ENCODE results near the gene CLDND2. TPM values are rescaled to one million over a fixed set of nuclear protein-coding genes. Genes with fewer than 3 reads are reported as not detected.

The CLDND2 gene
- total and polyA plus RNA-seq, 10 of the 15 experiments (the other 5 are each of a cell fraction or from before 2014, with no cell fraction given), result 0.24 to 7.1 (median 1.8) TPM; not detected in 1

DNA sequence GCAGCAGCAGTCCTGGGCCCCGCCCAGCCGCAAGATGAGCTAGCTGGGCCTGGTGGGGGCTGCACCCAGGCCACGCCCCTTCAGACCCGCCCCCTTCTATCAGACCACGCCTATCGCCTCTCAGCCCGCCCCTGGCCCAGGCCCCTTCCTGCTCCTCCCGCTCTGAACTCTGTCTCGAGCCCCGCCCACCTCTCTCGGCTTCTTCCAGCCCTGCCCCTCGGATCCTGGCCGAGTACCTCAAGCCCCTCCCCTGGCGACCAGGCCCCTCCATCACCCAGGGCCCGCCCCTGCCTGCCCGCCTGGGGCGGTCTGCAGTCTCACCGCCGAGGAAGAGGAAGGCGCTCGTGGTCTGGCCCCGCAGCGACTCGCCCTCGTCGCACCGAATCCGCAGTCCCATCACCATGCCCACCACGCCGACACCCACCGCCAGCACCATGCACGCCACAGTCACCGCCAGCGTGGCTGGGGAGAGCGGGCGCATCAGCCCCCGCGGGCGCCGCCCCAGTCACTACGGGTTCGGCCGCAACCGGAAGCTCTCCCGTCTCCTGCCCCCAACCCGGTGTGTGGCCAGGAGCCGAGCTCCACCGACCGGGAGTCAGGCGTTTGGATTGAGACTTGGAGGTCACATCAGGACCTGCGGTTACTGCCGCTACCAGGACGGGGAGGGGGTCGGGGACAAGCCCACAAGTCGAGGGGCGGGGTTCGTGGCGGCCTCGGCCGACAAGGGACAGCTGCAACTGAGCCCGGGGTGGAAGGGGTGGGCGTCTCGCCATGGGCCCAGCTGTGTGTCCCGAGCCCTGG lies 1.0 kb downstream of the CLDND2 start (continued):
- TF ChIP-seq BHLHE40 (IDR thresholded peaks at IDR 0.05; ENCODE audit: borderline replicate concordance in 1 of 2, low read depth in 2 of 2, low read length in 1 of 2) (peak; percentile 31 to 49; a peak in 3 of 4 replicates), NBN (IDR thresholded peaks at IDR 0.05) (peak; percentile 60), EZH2 (IDR thresholded peaks at IDR 0.05; ENCODE audit: borderline replicate concordance, control insufficient read depth, low read depth, low read length) (no peak), NFYA (IDR thresholded peaks at IDR 0.05; ENCODE audit: borderline replicate concordance, low read depth, low read length) (no peak), RAD21 (IDR thresholded peaks at IDR 0.05; ENCODE audit: insufficient read depth, low read depth, low read length) (no peak), POLR2AphosphoS5 (IDR thresholded peaks at IDR 0.05; ENCODE audit: low read length) (no peak; the same call in 1 of the 2 replicates), CBX5 (IDR thresholded peaks at IDR 0.05; ENCODE audit: low read depth) (no peak), CHD4 (IDR thresholded peaks at IDR 0.05) (no peak), IRF4 (IDR thresholded peaks at IDR 0.05; ENCODE audit: low read depth, low read length) (no peak), SUPT20H (IDR thresholded peaks at IDR 0.05; ENCODE audit: borderline replicate concordance, control insufficient read depth, low read depth, low read length) (no peak), ZNF622 (IDR thresholded peaks at IDR 0.05) (no peak), SMARCA5 (IDR thresholded peaks at IDR 0.05) (no peak), HDGF (IDR thresholded peaks at IDR 0.05) (peak; percentile 100), JUND (IDR thresholded peaks at IDR 0.05; ENCODE audit: low read depth, low read length) (no peak), NR2F1 (conservative IDR thresholded peaks at IDR 0.05) (peak; percentile 38), CBX3 (IDR thresholded peaks at IDR 0.05; ENCODE audit: borderline replicate concordance, low read depth) (no peak), KAT2A (conservative IDR thresholded peaks at IDR 0.05; ENCODE audit: control insufficient read depth, low read depth, low read length) (no peak), ZSCAN29 (IDR thresholded peaks at IDR 0.05) (no peak), CBFB (IDR thresholded peaks at IDR 0.05; ENCODE audit: low read depth) (no peak; the same call in 1 of the 2 replicates), RB1 (IDR thresholded peaks at IDR 0.05; ENCODE audit: borderline replicate concordance) (no peak; the same call in 1 of the 2 replicates)
- TF ChIP-seq, protein P1, sequence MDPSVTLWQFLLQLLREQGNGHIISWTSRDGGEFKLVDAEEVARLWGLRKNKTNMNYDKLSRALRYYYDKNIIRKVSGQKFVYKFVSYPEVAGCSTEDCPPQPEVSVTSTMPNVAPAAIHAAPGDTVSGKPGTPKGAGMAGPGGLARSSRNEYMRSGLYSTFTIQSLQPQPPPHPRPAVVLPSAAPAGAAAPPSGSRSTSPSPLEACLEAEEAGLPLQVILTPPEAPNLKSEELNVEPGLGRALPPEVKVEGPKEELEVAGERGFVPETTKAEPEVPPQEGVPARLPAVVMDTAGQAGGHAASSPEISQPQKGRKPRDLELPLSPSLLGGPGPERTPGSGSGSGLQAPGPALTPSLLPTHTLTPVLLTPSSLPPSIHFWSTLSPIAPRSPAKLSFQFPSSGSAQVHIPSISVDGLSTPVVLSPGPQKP (IDR thresholded peaks at IDR 0.05; ENCODE audit: low read depth, low read length), result 0 out of 2 replicates have a peak, but pooled peaks have one; percentile 25
- TF ChIP-seq, protein P2, sequence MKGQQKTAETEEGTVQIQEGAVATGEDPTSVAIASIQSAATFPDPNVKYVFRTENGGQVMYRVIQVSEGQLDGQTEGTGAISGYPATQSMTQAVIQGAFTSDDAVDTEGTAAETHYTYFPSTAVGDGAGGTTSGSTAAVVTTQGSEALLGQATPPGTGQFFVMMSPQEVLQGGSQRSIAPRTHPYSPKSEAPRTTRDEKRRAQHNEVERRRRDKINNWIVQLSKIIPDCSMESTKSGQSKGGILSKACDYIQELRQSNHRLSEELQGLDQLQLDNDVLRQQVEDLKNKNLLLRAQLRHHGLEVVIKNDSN (IDR thresholded peaks at IDR 0.05; ENCODE audit: borderline replicate concordance, extremely low read length, insufficient read depth, low read depth, low read length), result no peak
- TF ChIP-seq, protein P3, sequence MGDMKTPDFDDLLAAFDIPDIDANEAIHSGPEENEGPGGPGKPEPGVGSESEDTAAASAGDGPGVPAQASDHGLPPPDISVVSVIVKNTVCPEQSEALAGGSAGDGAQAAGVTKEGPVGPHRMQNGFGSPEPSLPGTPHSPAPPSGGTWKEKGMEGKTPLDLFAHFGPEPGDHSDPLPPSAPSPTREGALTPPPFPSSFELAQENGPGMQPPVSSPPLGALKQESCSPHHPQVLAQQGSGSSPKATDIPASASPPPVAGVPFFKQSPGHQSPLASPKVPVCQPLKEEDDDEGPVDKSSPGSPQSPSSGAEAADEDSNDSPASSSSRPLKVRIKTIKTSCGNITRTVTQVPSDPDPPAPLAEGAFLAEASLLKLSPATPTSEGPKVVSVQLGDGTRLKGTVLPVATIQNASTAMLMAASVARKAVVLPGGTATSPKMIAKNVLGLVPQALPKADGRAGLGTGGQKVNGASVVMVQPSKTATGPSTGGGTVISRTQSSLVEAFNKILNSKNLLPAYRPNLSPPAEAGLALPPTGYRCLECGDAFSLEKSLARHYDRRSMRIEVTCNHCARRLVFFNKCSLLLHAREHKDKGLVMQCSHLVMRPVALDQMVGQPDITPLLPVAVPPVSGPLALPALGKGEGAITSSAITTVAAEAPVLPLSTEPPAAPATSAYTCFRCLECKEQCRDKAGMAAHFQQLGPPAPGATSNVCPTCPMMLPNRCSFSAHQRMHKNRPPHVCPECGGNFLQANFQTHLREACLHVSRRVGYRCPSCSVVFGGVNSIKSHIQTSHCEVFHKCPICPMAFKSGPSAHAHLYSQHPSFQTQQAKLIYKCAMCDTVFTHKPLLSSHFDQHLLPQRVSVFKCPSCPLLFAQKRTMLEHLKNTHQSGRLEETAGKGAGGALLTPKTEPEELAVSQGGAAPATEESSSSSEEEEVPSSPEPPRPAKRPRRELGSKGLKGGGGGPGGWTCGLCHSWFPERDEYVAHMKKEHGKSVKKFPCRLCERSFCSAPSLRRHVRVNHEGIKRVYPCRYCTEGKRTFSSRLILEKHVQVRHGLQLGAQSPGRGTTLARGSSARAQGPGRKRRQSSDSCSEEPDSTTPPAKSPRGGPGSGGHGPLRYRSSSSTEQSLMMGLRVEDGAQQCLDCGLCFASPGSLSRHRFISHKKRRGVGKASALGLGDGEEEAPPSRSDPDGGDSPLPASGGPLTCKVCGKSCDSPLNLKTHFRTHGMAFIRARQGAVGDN (IDR thresholded peaks at IDR 0.05), result no peak
- TF ChIP-seq, protein P4, sequence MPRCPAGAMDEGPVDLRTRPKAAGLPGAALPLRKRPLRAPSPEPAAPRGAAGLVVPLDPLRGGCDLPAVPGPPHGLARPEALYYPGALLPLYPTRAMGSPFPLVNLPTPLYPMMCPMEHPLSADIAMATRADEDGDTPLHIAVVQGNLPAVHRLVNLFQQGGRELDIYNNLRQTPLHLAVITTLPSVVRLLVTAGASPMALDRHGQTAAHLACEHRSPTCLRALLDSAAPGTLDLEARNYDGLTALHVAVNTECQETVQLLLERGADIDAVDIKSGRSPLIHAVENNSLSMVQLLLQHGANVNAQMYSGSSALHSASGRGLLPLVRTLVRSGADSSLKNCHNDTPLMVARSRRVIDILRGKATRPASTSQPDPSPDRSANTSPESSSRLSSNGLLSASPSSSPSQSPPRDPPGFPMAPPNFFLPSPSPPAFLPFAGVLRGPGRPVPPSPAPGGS (IDR thresholded peaks at IDR 0.05; ENCODE audit: borderline replicate concordance, insufficient read depth, low read depth, low read length, poor library complexity, severe bottlenecking), result peak; percentile 15
